Stimulated activated CD4-positive, alpha-beta T cell treated with anti-CD3 and anti-CD28 coated beads, Interleukin-1b, Interleukin-23, amount 100 ng/mL, for 1 hour (primary cell): ENCODE measurements around the gene TMEM87B.
"Not testable (repeated sequence)": the region's sequence is repeated elsewhere in the genome, so short reads cannot be mapped to it uniquely, and the experiment has no call there.

Experiments
- DNase-seq, 2 donors: peaks; one replicate each; pipeline ENCODE4 v3.0.0-alpha.2; 2020; ENCODE audit warnings: low read depth in 2 of 2

The TMEM87B gene

DNA sequence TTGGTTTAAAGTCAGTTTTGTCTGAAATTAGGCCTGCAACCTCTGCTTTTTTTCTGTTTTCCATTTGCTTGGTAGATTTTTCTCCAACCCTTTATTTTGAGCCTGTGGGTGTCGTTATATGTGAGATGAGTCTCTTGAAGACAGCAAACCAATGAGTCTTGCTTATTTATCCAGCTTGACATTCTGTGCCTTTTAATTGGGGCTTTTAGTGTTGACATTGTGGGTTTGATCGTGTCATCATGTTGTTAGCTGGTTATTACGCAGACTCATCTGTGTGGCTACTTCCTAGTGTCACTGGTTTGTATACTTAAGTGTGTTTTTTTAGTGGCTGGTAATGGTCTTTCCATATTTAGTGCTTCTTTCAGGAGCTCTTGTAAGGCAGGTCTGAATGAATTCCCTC is 18.8 kb downstream of the TMEM87B start:
- no peak for DNase-seq

DNA sequence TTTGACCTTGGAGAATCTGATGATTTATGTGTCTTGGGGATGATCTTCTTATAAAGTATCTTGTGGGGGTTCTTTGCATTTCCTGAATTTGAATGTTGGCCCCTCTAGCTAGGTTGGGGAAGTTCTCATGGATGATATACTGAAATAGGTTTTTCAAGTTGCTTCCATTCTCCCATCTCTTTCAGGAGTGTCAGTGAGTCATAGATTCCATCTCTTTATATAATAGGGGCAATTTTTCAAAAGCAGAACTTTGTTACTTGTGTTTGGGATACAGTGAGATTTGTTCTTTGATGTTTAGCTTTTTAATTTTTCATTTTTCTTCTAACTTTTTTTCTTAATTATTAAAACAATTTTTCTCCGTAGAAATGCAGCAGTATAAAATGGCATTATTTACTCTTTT is 19.4 kb downstream of the TMEM87B start:
- no peak for DNase-seq

DNA sequence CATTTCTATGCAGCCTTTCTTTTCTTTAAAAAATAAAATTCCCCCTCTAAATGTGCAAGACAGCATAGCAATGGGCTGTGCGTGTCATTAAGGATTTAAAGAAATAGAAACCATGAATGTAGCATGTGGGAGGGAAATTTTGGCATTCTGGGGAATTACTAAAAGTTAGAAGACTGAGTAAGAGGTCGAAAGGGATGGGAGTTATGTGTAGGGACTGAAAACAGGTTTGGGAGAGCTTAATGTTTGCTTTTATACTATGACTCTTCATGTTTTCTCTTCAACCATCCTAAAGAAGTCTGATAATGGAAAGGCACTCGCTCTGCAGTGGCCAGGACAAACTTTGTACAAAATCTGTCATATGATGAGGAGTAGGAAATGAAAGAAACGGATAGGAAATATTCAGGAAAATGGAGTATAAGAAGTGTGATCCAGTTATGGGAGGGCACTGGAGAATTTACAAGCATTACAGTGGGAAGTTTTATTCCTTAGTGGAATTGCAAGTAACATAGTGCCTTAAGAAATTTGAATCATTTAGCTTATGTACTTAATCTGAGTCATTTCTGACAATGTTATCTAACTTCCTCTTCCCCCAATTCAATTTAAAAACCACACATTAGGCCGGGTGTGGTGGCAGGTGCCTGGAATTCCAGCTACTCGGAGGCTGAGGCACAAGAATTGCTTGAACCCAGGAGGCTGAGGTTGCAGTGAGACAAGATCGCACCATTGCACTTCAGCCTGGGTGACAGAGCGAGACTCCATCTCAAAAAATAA is 20.6 kb downstream of the TMEM87B start:
- no peak for DNase-seq

DNA sequence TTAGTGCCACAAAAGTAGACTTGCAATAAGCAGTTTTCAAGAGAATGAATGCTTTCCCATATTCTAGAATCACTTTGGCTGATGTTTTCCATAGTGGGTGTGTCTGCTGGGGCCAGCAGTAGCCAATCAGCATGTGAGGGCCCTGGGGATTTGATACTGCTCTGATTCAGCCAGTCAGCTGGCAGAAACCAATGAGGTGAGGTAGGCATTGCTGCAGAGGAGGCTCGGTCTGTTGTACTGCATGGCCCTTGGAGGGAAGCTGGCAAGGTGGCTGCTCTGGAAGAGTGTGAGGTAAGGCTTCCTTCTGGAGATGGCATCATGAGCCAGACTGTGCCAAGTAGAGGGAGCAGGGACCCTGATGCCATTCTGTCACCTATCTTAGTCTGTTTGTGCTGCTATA is 22.7 kb downstream of the TMEM87B start:
- DNase-seq, result no peak

- no peak for DNase-seq
Observed at GRCh38 chr2:112081262-112081661, 26.2 kb downstream of the TMEM87B start.

DNA sequence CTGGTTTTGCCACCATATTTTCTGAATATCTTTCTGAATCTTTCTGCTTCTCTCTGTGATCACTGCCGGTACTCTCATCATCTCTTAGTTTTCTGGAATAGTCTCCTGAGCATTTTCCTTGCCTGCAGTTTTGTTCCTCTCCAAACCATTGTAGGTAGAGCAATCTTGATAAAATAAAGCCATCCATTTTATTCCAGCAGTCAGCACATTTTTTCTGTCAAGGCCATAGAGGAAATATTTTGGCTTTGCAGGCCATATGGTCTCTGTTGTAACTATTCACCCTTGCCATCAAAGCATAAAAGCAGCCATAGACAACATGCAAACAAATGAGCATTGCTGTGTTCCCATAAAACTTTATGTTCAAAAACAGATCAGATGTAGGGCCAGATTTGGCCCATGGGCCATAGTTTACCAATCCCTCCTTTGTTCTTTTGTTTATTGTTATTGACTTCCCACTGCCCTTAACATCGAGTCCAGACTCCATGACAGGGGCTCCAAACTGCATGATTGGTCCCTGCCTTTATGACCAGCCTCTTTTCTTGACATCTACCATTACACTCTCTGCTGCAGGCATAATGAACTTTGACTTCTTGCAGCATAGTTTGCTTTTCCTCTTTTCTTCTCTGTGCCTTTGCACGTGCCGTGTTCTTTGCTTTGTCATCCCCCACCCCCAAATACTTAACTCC is 29.8 kb downstream of the TMEM87B start:
- DNase-seq, result no peak

DNA sequence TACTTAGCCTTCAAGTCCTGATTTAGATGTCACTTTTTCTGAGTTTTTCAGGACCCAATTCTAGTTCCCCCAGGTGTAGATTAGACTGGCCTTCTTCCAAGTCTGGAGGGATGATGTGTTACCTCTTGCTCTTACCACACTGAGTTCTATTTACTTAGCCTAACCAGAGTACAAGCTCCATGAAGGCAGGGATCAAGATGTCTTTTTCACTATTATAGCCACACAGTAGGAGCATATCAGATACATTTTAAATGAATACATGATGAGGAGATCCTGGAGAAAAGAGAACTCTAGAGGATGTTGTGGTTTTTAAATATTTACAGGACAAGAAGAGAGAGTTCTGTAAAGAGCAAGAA is 30.3 kb downstream of the TMEM87B start:
- no peak for DNase-seq

DNA sequence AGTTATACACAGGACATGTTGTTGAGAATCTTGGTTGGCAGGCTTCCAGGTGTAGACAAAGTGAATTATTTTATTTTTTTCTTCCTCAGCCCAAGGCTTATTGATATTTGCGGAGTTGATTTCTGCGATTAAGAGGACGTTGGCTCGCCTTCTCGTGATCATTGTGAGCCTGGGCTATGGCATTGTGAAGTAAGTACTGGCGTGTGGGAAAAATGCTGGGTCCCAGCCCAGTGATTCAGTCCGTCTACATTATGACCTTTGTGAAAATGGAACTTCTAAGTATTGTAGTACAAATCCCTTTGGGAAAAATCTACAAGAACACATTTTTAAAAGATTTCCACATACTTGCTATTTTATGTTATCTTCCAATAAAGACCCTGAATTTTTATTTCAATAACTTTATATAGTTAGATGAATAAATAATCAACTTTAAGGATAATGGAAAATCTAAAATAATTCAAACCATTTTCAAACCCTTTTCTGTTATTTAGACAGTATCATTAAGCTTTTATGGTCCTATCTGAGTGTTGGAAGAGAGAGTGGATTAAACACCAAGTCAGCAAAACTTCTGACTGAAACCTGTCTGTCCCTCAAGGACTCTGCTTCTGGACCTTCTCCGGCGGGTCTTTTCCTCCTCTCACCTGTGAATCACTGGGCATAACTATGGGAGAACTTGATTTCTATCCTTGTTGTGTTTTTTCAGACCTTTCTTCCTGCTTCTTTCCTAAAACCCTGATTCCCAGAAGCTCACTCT is 31.0 kb downstream of the TMEM87B start:
- DNase-seq, result no peak

DNA sequence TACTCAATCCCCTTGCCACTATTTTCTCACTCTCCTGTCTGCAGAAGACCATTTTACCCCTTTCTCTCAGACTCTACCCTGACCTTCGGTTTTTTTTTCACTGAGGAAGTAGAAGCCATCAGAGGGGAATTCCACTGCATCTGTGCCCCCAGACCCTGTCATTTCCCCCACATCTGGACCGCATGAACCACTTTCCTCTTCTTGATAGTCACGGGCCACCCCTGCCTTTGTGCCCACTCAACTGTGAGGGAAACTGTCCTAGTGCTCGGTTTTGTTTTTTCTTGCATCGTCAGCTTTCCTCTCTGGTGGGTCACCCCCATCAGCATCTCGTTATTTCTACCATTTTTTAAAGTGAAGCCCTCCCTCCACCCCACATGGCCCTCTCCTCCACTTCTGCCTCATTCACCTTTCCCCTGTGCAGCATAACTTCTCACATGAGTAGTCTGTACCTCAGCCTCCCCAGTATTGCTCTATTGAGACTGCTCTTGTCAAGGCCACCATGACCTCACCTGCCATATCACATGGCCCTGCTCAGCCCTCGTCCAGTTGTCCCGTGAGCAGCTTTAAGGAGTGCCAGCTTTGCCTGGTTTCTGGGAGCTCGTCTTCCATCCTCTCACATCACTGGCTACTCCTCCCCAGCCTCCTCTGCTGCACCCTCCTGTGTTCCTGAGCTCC is 32.4 kb downstream of the TMEM87B start:
- no peak for DNase-seq

- DNase-seq, result no peak
Observed at GRCh38 chr2:112089375-112089774, 34.3 kb downstream of the TMEM87B start.

- no peak for DNase-seq
Observed at GRCh38 chr2:112092286-112093041, 37.4 kb downstream of the TMEM87B start.

DNA sequence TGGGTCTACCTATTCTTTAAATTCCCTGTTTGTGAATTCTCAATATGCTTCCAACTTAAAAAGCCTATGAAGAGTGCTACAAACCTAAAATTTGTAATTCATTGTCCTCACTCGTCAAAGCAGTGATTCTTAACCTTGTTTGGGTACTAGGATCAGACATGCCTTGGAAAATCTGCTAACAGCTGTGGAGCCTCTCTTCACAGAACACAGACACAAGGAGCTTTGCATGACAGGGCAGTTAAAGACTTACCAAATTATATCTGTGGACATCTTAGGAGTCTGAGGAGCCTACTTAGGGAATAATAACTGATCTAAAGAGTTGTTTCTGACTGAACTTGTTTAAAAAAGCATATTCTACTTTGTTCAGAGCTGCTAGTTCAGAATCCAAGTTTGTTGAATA is 38.1 kb downstream of the TMEM87B start:
- DNase-seq, result no peak

GRCh38 chr2:112095681-112096080 is 40.6 kb downstream of the TMEM87B start:
- no peak for DNase-seq

- no peak for DNase-seq
Observed at GRCh38 chr2:112096098-112096497, 41.0 kb downstream of the TMEM87B start.

DNA sequence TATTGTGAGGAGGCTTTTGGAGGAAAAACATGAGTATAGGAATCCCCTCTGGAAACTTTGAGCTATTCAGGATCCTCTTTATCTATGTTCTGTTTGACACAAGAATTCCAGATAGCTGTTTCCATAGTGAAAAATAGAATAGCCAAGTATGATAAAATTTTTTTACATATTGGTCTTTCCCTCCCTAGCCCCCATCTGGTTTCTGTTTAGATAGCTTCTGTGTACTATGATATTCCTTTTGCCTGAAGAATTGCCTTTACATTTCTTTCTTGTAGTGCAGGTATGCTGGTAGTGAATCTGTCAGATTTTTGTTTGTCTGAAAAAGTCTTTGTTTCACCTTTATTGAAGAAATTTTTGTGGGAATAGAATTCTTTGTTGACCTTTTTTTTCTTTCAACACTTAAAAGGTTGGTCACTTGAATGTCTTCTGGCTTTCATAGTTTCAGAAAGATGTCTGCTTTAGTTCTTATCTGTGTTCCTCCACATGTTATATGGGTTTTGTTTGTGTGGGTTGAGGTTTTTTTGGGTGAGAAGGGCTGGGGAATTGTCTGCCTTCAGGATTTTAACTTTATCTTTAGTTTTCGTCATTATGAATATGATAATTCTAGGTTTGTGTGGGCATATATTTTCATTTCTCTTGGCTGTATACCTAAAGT is 53.2 kb downstream of the TMEM87B start:
- DNase-seq, result no peak

- no peak for DNase-seq
Observed at GRCh38 chr2:112109278-112109677, 54.2 kb downstream of the TMEM87B start.

GRCh38 chr2:112110966-112111365 is 55.9 kb downstream of the TMEM87B start:
- DNase-seq, result no peak

GRCh38 chr2:112113354-112113753 is 58.3 kb downstream of the TMEM87B start:
- DNase-seq, result not testable (repeated sequence)

- DNase-seq, result no peak
Observed at GRCh38 chr2:112118148-112118547, 63.1 kb downstream of the TMEM87B start.

DNA sequence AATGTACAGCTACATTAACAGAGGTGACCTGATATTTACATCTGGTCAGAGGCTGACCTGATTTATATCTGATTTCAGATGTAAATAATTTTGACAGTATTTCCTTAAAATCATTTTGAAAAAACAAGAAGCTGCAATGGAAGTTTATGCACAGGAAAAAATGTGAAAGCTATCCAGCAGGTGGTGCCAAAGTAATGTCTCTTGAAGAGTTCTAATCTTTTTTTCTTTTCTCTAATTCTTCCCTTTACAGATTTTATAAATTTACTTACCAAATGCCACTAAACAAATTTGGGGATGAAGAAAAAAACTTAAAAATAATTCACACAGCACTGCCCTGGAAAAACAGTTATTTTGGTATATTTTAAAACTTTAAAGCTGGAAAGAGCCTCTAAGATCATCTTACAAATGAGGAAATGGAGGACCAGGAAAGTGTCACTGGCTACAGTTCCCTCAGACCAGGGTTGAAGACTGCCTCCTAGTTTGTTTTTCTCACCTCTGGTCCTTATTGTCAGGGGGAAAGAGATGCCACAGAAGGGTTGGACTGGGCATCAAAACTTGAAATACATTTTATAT is 66.7 kb downstream of the TMEM87B start:
- DNase-seq, result peak in 1 of 2 donors; percentile 16

DNA sequence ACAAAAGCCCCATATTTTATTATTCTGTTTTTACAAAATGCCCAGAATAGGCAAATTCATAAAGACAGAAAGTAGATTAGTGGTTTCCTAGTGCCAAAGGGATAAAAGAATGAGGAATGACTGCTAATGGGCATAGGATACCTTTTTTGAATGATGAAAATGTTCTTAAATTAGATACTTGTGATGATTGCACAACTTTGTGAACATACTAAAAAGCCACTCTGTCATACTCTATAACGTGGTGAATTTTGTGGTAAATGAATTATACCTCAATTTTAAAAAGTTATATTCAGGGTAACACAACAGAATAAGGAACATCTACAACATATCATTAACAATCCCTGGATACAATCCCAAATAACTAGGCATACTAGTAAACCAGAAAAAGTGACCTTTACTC is 74.0 kb downstream of the TMEM87B start:
- DNase-seq, result no peak
